ENCODE measurements around the gene RFX1. TPM values are rescaled to one million over a fixed set of nuclear protein-coding genes. Genes with fewer than 3 reads are reported as not detected.

RFX1 gene
- 27.4 TPM for polyA plus RNA-seq (2012; ENCODE audit: insufficient read length, low read depth)

GRCh38 chr19:14006085-14006765 is at the start of gene RFX1:
RFX1 (minus strand) TSS chr19:14006320; CDS start chr19:13993843, 12,477 bp downstream.
- TF ChIP-seq TAF1 (IDR thresholded peaks at IDR 0.05; ENCODE audit: borderline replicate concordance, insufficient read depth, low read length) = no peak
- peak; percentile 97 for TF ChIP-seq FOXP2 (optimal IDR thresholded peaks at IDR 0.05; ENCODE audit: borderline replicate concordance, extremely low read depth, extremely low read length, insufficient read depth)
- TF ChIP-seq SIN3A (IDR thresholded peaks at IDR 0.05; ENCODE audit: borderline replicate concordance, insufficient read depth, low read length) = peak; percentile 65; the same call in 1 of the 2 replicates
- TF ChIP-seq REST (IDR thresholded peaks at IDR 0.05; ENCODE audit: insufficient read depth in 1 of 2, low read depth in 2 of 2, low read length in 2 of 2) = no peak
- TF ChIP-seq POLR2AphosphoS5 (IDR thresholded peaks at IDR 0.05; ENCODE audit: low read depth, low read length) = no peak

- TF ChIP-seq TAF1 (IDR thresholded peaks at IDR 0.05; ENCODE audit: borderline replicate concordance, insufficient read depth, low read length) = no peak
- no peak for TF ChIP-seq REST (IDR thresholded peaks at IDR 0.05; ENCODE audit: insufficient read depth in 1 of 2, low read depth in 2 of 2, low read length in 2 of 2)
- no peak for TF ChIP-seq SIN3A (IDR thresholded peaks at IDR 0.05; ENCODE audit: borderline replicate concordance, insufficient read depth, low read length)
- TF ChIP-seq FOXP2 (optimal IDR thresholded peaks at IDR 0.05; ENCODE audit: borderline replicate concordance, extremely low read depth, extremely low read length, insufficient read depth) = no peak
- no peak for TF ChIP-seq POLR2AphosphoS5 (IDR thresholded peaks at IDR 0.05; ENCODE audit: low read depth, low read length)
These were observed 49.3 kb upstream of the RFX1 start for GRCh38 chr19:14055396-14055795.

- TF ChIP-seq SIN3A (IDR thresholded peaks at IDR 0.05; ENCODE audit: borderline replicate concordance, insufficient read depth, low read length) (no peak), POLR2AphosphoS5 (IDR thresholded peaks at IDR 0.05; ENCODE audit: low read depth, low read length) (no peak), TAF1 (IDR thresholded peaks at IDR 0.05; ENCODE audit: borderline replicate concordance, insufficient read depth, low read length) (no peak), REST (IDR thresholded peaks at IDR 0.05; ENCODE audit: insufficient read depth in 1 of 2, low read depth in 2 of 2, low read length in 2 of 2) (no peak), FOXP2 (optimal IDR thresholded peaks at IDR 0.05; ENCODE audit: borderline replicate concordance, extremely low read depth, extremely low read length, insufficient read depth) (no peak)
These were observed 48.6 kb upstream of the RFX1 start for GRCh38 chr19:14054721-14055120.

GRCh38 chr19:14054099-14054498 is 48.0 kb upstream of the RFX1 start:
- no peak for TF ChIP-seq POLR2AphosphoS5 (IDR thresholded peaks at IDR 0.05; ENCODE audit: low read depth, low read length)
- no peak for TF ChIP-seq TAF1 (IDR thresholded peaks at IDR 0.05; ENCODE audit: borderline replicate concordance, insufficient read depth, low read length)
- TF ChIP-seq REST (IDR thresholded peaks at IDR 0.05; ENCODE audit: insufficient read depth in 1 of 2, low read depth in 2 of 2, low read length in 2 of 2) = no peak
- no peak for TF ChIP-seq FOXP2 (optimal IDR thresholded peaks at IDR 0.05; ENCODE audit: borderline replicate concordance, extremely low read depth, extremely low read length, insufficient read depth)
- no peak for TF ChIP-seq SIN3A (IDR thresholded peaks at IDR 0.05; ENCODE audit: borderline replicate concordance, insufficient read depth, low read length)

Data from PFSK-1 (cell line).